Stimulated activated naive B cell treated with anti-CD40 and anti-IgM and Interleukin-4, amounts not matched to agents 10 μg/mL and 1 μg/mL and 100 μg/mL, for 72 hours (primary cell): ENCODE data around the gene LNPEP.

Experiments used
- ATAC-seq, 2 donors: fragments of 150-1000 bp; cut with Tn5 transposase; replicated peaks; 2 replicates each; pipeline ENCODE4 v1.10.0; 2021; ENCODE audit warnings: moderate library complexity in 1 of 2
- DNase-seq: peaks from one replicate; pipeline ENCODE4 v3.0.0; 2021
- H3K27ac Mint-ChIP-seq: one replicate; pipeline ENCODE4 v1.8.0; 2022; ENCODE audit warnings: mild to moderate bottlenecking, mixed read lengths
- H3K27me3 Mint-ChIP-seq, 2 donors: one replicate each; pipeline ENCODE4 v1.8.0; 2022; ENCODE audit warnings: mixed read lengths in 2 of 2
- H3K36me3 Mint-ChIP-seq, 2 donors: one replicate each; pipeline ENCODE4 v1.8.0; 2022; ENCODE audit warnings: mixed read lengths in 2 of 2, mild to moderate bottlenecking in 1 of 2
- H3K4me1 Mint-ChIP-seq, 2 donors: one replicate each; pipeline ENCODE4 v1.8.0; 2022; ENCODE audit warnings: mixed read lengths in 2 of 2, mild to moderate bottlenecking in 1 of 2
- H3K4me3 Mint-ChIP-seq, 2 donors: one replicate each; pipeline ENCODE4 v1.8.0; 2022; ENCODE audit warnings: mild to moderate bottlenecking in 2 of 2, mixed read lengths in 2 of 2, moderate library complexity in 1 of 2
- H3K9me3 Mint-ChIP-seq, 2 donors: one replicate each; pipeline ENCODE4 v1.8.0; 2022; ENCODE audit warnings: mixed read lengths in 2 of 2, mild to moderate bottlenecking in 1 of 2

Gene LNPEP

GRCh38 chr5:96958977-96959376 is 23.1 kb downstream of the LNPEP start:
- no peak for ATAC-seq
- H3K36me3 Mint-ChIP-seq = peaks cover 13 to 21% of the 10 kb centered on the region in 2 donors
- peaks cover 0 to 2% of the 10 kb centered on the region in 2 donors for H3K9me3 Mint-ChIP-seq
- H3K4me3 Mint-ChIP-seq = peak overlapping the region; percentile 69 to 75
- no peaks in the 10 kb centered on the region for H3K27me3 Mint-ChIP-seq
- peak overlapping the region; percentile 91 for H3K27ac Mint-ChIP-seq
- peaks cover 39 to 66% of the 10 kb centered on the region in 2 donors for H3K4me1 Mint-ChIP-seq
- DNase-seq = no peak

DNA sequence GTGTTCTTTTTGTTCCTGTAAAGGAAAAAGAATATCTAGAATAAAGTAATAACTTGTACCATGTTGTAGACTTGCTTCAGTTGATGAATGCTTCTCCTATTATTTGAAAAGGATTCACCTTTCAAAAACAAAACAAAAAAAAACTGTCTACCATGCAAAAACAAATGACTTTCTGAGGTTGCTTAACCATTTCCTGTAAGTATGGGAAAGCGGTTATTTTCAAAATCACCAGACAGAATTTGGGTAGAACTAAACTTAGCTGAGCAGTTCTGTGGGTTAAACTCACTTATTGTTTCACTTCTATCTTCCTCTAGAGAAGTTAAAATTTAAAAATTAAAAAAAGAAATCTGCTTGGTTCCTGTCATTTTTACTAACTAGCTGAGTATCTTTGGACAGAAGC is 25.2 kb downstream of the LNPEP start:
- H3K36me3 Mint-ChIP-seq = peaks cover 16 to 25% of the 10 kb centered on the region in 2 donors
- no peak overlapping the region for H3K4me3 Mint-ChIP-seq
- no peak overlapping the region for H3K27ac Mint-ChIP-seq

DNA sequence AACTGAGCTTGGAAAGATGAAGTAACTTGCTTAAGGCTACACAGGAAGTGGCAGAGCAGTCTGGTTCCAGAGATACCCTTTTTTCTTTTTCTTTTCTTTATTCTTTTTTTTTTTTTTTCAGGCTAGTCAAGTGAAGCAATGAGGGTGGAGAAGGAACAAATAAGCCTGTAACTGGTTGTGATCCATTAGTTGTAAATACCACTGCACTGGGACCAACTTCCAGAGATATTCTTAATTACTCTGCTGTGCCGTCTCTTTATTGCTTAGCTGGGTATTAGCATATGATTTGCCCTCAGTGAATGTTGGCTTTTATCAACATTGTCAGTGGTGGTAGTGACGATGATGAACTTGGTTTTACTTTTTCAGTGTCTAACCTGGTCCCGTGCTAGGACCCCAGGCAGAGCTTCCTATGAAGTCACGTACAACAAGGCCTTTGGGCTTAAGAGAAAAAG is 26.7 kb downstream of the LNPEP start:
- Mint-ChIP-seq H3K9me3 (peaks cover 0 to 1% of the 10 kb centered on the region in 2 donors), H3K4me1 (peaks cover 29 to 48% of the 10 kb centered on the region in 2 donors), H3K36me3 (peaks cover 9 to 23% of the 10 kb centered on the region in 2 donors), H3K27me3 (no peaks in the 10 kb centered on the region), H3K27ac (peak overlapping the region; percentile 86), H3K4me3 (peak overlapping the region; percentile 25 to 53)
- ATAC-seq = no peak
- DNase-seq = no peak

More for the DNA sequence above, 25.2 kb downstream of the LNPEP start:
- ATAC-seq (peak; percentile 51 to 64), DNase-seq (no peak)
- Mint-ChIP-seq H3K27me3 (no peaks in the 10 kb centered on the region), H3K4me1 (peaks cover 39 to 61% of the 10 kb centered on the region in 2 donors), H3K9me3 (peaks cover 0 to 3% of the 10 kb centered on the region in 2 donors)

- Mint-ChIP-seq H3K4me1 (peaks cover 25 to 48% of the 10 kb centered on the region in 2 donors), H3K9me3 (peaks cover 0 to 1% of the 10 kb centered on the region in 2 donors), H3K27ac (no peak overlapping the region), H3K4me3 (peak overlapping the region in 1 of 2 donors; percentile 4), H3K27me3 (no peaks in the 10 kb centered on the region), H3K36me3 (peaks cover 9 to 23% of the 10 kb centered on the region in 2 donors)
- ATAC-seq (peak; percentile 66 to 86), DNase-seq (no peak)
Measured at GRCh38 chr5:96963267-96963666, 27.4 kb downstream of the LNPEP start.

DNA sequence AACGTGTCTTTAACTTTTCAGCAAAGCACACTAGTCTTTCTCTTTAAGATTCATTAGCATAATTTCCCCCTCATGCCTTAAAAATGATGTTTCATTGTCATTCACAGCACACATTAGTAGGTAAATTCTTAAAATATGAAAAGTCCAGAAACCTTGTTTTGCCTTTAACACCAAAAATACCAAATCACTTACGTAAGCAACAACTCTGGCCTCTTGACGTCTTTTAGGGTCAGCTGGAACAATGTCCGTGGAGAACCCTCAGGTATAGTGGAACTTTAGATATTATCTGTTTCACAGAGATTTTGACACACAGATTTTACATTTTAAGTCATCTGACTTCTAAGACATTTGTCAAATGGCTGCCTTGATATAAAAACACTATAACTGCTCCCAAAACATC is 30.9 kb downstream of the LNPEP start:
- H3K36me3 Mint-ChIP-seq = peaks cover 9 to 27% of the 10 kb centered on the region in 2 donors
- H3K27me3 Mint-ChIP-seq = no peaks in the 10 kb centered on the region
- H3K27ac Mint-ChIP-seq = no peak overlapping the region
- no peak for DNase-seq
- no peak overlapping the region for H3K4me3 Mint-ChIP-seq
- no peak for ATAC-seq
- peaks cover 0 to 1% of the 10 kb centered on the region in 2 donors for H3K9me3 Mint-ChIP-seq
- peaks cover 33 to 66% of the 10 kb centered on the region in 2 donors for H3K4me1 Mint-ChIP-seq

- Mint-ChIP-seq H3K27ac (no peak overlapping the region), H3K4me1 (peaks cover 33 to 66% of the 10 kb centered on the region in 2 donors), H3K27me3 (no peaks in the 10 kb centered on the region), H3K4me3 (no peak overlapping the region), H3K36me3 (peaks cover 10 to 30% of the 10 kb centered on the region in 2 donors), H3K9me3 (peaks cover 0 to 2% of the 10 kb centered on the region in 2 donors)
- DNase-seq (no peak), ATAC-seq (no peak)
Measured at GRCh38 chr5:96967400-96967799, 31.5 kb downstream of the LNPEP start.

- Mint-ChIP-seq H3K27me3 (no peaks in the 10 kb centered on the region), H3K4me3 (no peak overlapping the region), H3K9me3 (peaks cover 0 to 3% of the 10 kb centered on the region in 2 donors), H3K36me3 (peaks cover 17 to 36% of the 10 kb centered on the region in 2 donors), H3K4me1 (peaks cover 36 to 66% of the 10 kb centered on the region in 2 donors), H3K27ac (no peak overlapping the region)
- ATAC-seq = no peak
- no peak for DNase-seq
Measured at GRCh38 chr5:96968074-96968473, 32.2 kb downstream of the LNPEP start.

DNA sequence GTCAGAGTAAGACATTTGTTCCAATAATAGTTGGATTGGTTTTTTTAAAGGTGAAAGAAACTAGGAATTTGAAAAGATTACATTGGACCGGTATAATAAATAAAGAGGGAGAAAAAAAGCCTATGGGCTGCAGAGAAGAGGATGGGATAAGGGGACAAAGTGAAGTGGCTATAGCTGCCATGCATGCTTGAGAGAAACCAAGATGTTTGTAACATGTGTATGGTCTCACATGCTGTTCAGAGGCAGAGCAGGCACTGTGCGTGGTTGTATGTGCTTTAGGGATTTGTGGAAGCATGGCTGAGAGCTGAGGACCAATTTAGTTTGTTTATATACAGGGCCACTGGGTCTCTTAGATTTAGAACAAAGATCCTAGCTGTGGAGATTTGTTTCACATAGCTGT is 32.7 kb downstream of the LNPEP start:
- ATAC-seq = no peak
- DNase-seq = no peak
- Mint-ChIP-seq H3K9me3 (peaks cover 0 to 3% of the 10 kb centered on the region in 2 donors), H3K4me3 (no peak overlapping the region), H3K36me3 (peaks cover 17 to 36% of the 10 kb centered on the region in 2 donors), H3K27me3 (no peaks in the 10 kb centered on the region), H3K27ac (no peak overlapping the region), H3K4me1 (peaks cover 33 to 65% of the 10 kb centered on the region in 2 donors)

DNA sequence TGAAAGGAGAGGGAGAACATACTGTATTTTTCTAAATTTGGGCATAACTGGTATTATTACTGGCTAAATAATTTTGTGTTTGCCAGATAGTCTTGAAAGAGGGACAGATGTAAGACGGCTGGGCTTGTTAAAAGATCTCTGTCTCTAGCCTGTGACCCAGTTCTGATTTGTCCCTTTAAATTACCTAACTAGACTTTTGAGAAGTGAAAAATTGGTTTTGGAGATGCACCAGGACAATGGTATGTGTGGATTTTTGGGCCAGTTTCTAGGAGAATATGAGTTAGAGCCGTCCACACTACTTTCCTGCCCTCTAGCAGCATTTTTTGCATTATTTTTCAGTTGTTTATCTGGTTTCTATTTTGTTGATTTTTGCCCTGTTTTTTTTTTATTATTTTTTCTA is 33.5 kb downstream of the LNPEP start:
- H3K27me3 Mint-ChIP-seq = no peaks in the 10 kb centered on the region
- ATAC-seq = no peak

DNA sequence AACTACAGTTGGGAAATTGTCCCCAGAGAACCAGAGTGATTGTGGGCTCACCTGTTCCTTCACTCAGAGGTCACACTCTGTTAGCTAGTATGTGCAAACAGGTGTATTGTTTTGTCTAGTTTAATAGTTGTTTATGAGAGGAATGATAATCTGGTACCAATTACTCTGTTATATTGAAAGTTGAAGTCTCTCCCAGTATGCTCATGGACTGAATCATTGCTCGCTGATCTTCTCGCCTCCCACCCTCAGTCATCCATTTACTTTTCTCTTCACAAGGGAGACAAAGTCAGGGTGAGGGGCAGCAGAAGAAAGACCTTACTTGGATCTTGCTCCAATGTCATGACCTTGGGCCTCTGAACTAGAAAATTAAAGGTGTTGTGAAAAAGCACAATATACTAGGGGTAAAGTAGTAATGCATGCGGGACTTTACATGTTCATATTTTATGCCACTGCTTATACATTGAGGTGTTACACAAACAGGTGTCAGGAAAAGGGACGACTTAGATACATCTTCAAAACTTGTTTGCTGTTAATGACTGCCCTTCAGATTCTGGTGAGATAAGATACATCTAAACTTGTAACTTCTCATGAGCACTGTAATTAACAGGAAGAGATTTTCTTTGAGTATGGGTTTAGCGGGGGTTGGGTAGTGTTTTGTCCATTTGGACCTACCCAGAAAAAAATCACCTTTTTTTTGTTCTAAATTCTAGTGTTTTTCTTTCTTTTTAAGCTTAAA is 36.9 kb downstream of the LNPEP start:
- peaks cover 42 to 76% of the 10 kb centered on the region in 2 donors for H3K4me1 Mint-ChIP-seq

More for the DNA sequence above, 33.5 kb downstream of the LNPEP start:
- H3K36me3 Mint-ChIP-seq = peaks cover 16 to 38% of the 10 kb centered on the region in 2 donors
- peaks cover 0 to 3% of the 10 kb centered on the region in 2 donors for H3K9me3 Mint-ChIP-seq
- no peak for DNase-seq
- H3K27ac Mint-ChIP-seq = no peak overlapping the region
- H3K4me3 Mint-ChIP-seq = no peak overlapping the region
- H3K4me1 Mint-ChIP-seq = peaks cover 37 to 67% of the 10 kb centered on the region in 2 donors

GRCh38 chr5:96973532-96974401 is 37.9 kb downstream of the LNPEP start:
- H3K9me3 Mint-ChIP-seq = peaks cover 0 to 1% of the 10 kb centered on the region in 2 donors
- H3K36me3 Mint-ChIP-seq = peaks cover 12 to 27% of the 10 kb centered on the region in 2 donors
- DNase-seq (no peak), ATAC-seq (peak in 1 of 2 donors; percentile 39)
- H3K4me1 Mint-ChIP-seq = peaks cover 36 to 66% of the 10 kb centered on the region in 2 donors
- H3K4me3 Mint-ChIP-seq = no peak overlapping the region
- H3K27ac Mint-ChIP-seq = peak overlapping the region; percentile 7
- H3K27me3 Mint-ChIP-seq = no peaks in the 10 kb centered on the region

More for the DNA sequence above, 36.9 kb downstream of the LNPEP start:
- H3K36me3 Mint-ChIP-seq = peaks cover 12 to 27% of the 10 kb centered on the region in 2 donors
- H3K9me3 Mint-ChIP-seq = peaks cover 0 to 1% of the 10 kb centered on the region in 2 donors
- DNase-seq (no peak), ATAC-seq (no peak)
- H3K27ac Mint-ChIP-seq = peak overlapping the region; percentile 14
- no peaks in the 10 kb centered on the region for H3K27me3 Mint-ChIP-seq
- H3K4me3 Mint-ChIP-seq = peak overlapping the region in 1 of 2 donors; percentile 39

DNA sequence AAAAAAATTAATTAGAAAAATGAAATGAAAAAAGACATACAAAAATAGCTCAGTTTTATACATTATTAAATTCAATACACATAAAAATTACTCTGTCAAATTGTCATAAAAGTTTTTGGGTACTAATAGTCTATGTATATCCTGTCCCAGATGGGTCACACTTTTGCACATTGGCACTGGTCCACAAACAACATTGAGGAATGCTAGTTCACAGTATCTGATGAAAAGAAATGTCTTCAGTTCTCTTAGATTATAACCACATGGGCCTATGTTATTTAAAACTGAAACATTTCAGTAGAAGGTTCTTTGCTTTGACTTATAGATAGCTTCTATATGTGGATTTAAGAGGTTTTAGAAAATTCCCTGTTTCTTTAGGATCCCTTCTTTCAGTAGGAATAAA is 39.8 kb downstream of the LNPEP start:
- Mint-ChIP-seq H3K27ac (no peak overlapping the region), H3K4me1 (peaks cover 38 to 61% of the 10 kb centered on the region in 2 donors), H3K36me3 (peaks cover 14 to 42% of the 10 kb centered on the region in 2 donors), H3K4me3 (no peak overlapping the region), H3K27me3 (no peaks in the 10 kb centered on the region), H3K9me3 (peaks cover 0 to 1% of the 10 kb centered on the region in 2 donors)
- ATAC-seq (no peak), DNase-seq (no peak)

DNA sequence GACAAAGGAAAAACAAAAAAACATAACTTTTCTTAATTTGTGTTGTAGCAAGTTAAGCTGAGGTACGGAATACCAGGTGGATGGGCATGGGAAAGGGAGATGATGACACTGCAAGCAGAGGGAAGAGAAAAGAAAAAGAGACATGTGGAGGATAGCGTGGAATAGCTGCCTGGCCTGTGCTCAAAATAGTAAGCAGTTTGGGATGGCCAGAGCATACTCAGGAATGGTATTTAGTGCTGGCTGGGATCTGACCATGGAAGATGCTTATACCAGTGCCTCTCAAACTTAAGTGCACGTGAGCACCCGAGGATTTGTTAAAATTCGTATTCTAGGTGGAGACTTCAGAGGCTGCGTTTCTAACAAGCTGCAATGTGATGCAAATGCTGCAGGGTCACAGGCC is 41.3 kb downstream of the LNPEP start:
- H3K36me3 Mint-ChIP-seq = peaks cover 21 to 37% of the 10 kb centered on the region in 2 donors
- H3K4me1 Mint-ChIP-seq = peaks cover 28 to 45% of the 10 kb centered on the region in 2 donors
- DNase-seq = no peak
- H3K27ac Mint-ChIP-seq = peak overlapping the region; percentile 2
- no peak for ATAC-seq
- no peak overlapping the region for H3K4me3 Mint-ChIP-seq
- H3K9me3 Mint-ChIP-seq = peaks cover 0 to 1% of the 10 kb centered on the region in 2 donors
- no peaks in the 10 kb centered on the region for H3K27me3 Mint-ChIP-seq

DNA sequence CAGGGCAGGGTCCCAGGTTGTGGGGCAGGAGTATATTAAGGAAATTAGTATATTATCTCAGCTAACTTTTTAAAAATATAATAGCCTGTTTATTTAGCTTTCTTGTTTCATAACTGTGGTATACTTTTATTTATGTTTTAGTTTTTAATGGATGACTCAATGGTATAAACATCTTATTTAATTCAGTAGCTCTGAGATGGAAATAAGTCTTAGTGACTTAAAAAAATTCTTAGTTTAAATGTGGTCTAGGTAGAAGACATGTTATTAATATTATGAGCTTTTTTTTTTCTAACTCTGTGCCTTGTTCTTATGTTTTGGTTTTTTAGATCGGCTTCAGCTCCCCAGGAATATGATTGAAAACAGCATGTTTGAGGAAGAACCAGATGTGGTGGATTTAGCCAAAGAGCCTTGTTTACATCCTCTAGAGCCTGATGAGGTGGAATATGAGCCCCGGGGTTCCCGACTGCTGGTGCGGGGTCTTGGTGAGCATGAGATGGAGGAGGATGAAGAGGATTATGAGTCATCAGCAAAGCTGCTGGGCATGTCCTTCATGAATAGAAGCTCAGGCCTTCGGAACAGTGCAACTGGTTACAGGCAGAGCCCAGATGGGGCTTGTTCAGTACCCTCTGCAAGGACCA is 43.1 kb downstream of the LNPEP start:
- Mint-ChIP-seq H3K4me3 (no peak overlapping the region), H3K9me3 (no peaks in the 10 kb centered on the region), H3K4me1 (peaks cover 18 to 31% of the 10 kb centered on the region in 2 donors), H3K27ac (no peak overlapping the region), H3K36me3 (peaks cover 12 to 30% of the 10 kb centered on the region in 2 donors), H3K27me3 (no peaks in the 10 kb centered on the region)
- ATAC-seq = no peak
- no peak for DNase-seq
